ENCODE measurements around the gene CYP21A2. TPM values are rescaled to one million over a fixed set of nuclear protein-coding genes. Genes with fewer than 3 reads are reported as not detected.
"Not testable (repeated sequence)": the region's sequence is repeated elsewhere in the genome, so short reads cannot be mapped to it uniquely, and the experiment has no call there.

The CYP21A2 gene
- total and polyA plus RNA-seq, 2 experiments from 2014 or later = not detected

GRCh38 chr6:32057966-32058365, 19.8 kb downstream of the CYP21A2 start:
- in situ Hi-C loops (cut with MboI) = no loop called here
- 91 to 92% methylated on average over 17 of the region's 17 CpGs for WGBS, 2 experiments (ENCODE audit: low coverage in 1 of 2, low lambda C conversion rate in 2 of 2, missing lambda C conversion rate in 2 of 2)
- no peak overlapping the region for H3K4me2 ChIP-seq (ENCODE audit: unreplicated experiment)

GRCh38 chr6:32058511-32058963, 20.3 kb downstream of the CYP21A2 start:
- Histone ChIP-seq H3K4me1 (ENCODE audit: insufficient read depth) (no peaks in the 10 kb centered on the region), H3K4me2 (ENCODE audit: unreplicated experiment) (no peak overlapping the region), H3K27me3 (replicated peaks; ENCODE audit: insufficient read depth) (no peaks in the 10 kb centered on the region), H3K27ac (no peak overlapping the region), H3K36me3 (ENCODE audit: low read depth) (no peaks in the 10 kb centered on the region), H3K9me2 (ENCODE audit: insufficient read depth) (no peaks in the 10 kb centered on the region), H3K9ac (no peak overlapping the region), H3F3A (ENCODE audit: insufficient read depth) (no peaks in the 10 kb centered on the region), H3K9me3 (ENCODE audit: low read depth) (no peaks in the 10 kb centered on the region), H2AFZ (no peak overlapping the region), H3K4me3 (no peak overlapping the region), H4K20me1 (ENCODE audit: insufficient read depth) (no peaks in the 10 kb centered on the region), H3K79me2 (ENCODE audit: insufficient read depth) (no peaks in the 10 kb centered on the region)
- DNase-seq = no peak
- WGBS, 2 experiments (ENCODE audit: low coverage in 1 of 2, low lambda C conversion rate in 2 of 2, missing lambda C conversion rate in 2 of 2) = 77 to 79% methylated on average over 11 of the region's 11 CpGs
- no peak for TF ChIP-seq EZH2 (IDR thresholded peaks at IDR 0.05; ENCODE audit: insufficient read depth, poor library complexity, severe bottlenecking)
- no peak for TF ChIP-seq EZH2phosphoT487 (IDR thresholded peaks at IDR 0.05; ENCODE audit: insufficient read depth, low read depth)
- in situ Hi-C loops (cut with MboI) = no loop called here

More at GRCh38 chr6:32057966-32058365, 19.8 kb downstream of the CYP21A2 start:
- Histone ChIP-seq H4K20me1 (ENCODE audit: insufficient read depth) (no peaks in the 10 kb centered on the region), H3K4me1 (ENCODE audit: insufficient read depth) (no peaks in the 10 kb centered on the region), H3K27me3 (replicated peaks; ENCODE audit: insufficient read depth) (no peaks in the 10 kb centered on the region), H2AFZ (no peak overlapping the region), H3F3A (ENCODE audit: insufficient read depth) (no peaks in the 10 kb centered on the region), H3K79me2 (ENCODE audit: insufficient read depth) (no peaks in the 10 kb centered on the region), H3K36me3 (ENCODE audit: low read depth) (no peaks in the 10 kb centered on the region), H3K9ac (no peak overlapping the region), H3K9me3 (ENCODE audit: low read depth) (no peaks in the 10 kb centered on the region), H3K9me2 (ENCODE audit: insufficient read depth) (no peaks in the 10 kb centered on the region), H3K4me3 (no peak overlapping the region), H3K27ac (no peak overlapping the region)
- no peak for TF ChIP-seq EZH2 (IDR thresholded peaks at IDR 0.05; ENCODE audit: insufficient read depth, poor library complexity, severe bottlenecking)
- TF ChIP-seq EZH2phosphoT487 (IDR thresholded peaks at IDR 0.05; ENCODE audit: insufficient read depth, low read depth) = no peak
- no peak for DNase-seq

- no peaks in the 10 kb centered on the region for H3K27me3 ChIP-seq (replicated peaks; ENCODE audit: insufficient read depth)
- no peaks in the 10 kb centered on the region for H3K9me2 ChIP-seq (ENCODE audit: insufficient read depth)
- no peak for DNase-seq
Observed at GRCh38 chr6:32060966-32061655, 22.9 kb downstream of the CYP21A2 start.

GRCh38 chr6:32064706-32065105, 26.5 kb downstream of the CYP21A2 start:
- Histone ChIP-seq H2AFZ (no peak overlapping the region), H3K79me2 (ENCODE audit: insufficient read depth) (no peaks in the 10 kb centered on the region), H3K36me3 (ENCODE audit: low read depth) (no peaks in the 10 kb centered on the region), H3K9ac (no peak overlapping the region), H3K9me3 (ENCODE audit: low read depth) (no peaks in the 10 kb centered on the region), H3K4me2 (ENCODE audit: unreplicated experiment) (no peak overlapping the region), H3K27me3 (replicated peaks; ENCODE audit: insufficient read depth) (no peaks in the 10 kb centered on the region), H3K4me3 (no peak overlapping the region), H4K20me1 (ENCODE audit: insufficient read depth) (no peaks in the 10 kb centered on the region), H3F3A (ENCODE audit: insufficient read depth) (no peaks in the 10 kb centered on the region), H3K27ac (no peak overlapping the region), H3K4me1 (ENCODE audit: insufficient read depth) (no peaks in the 10 kb centered on the region), H3K9me2 (ENCODE audit: insufficient read depth) (no peaks in the 10 kb centered on the region)
- in situ Hi-C loops (cut with MboI) = no loop called here
- no peak for TF ChIP-seq EZH2phosphoT487 (IDR thresholded peaks at IDR 0.05; ENCODE audit: insufficient read depth, low read depth)
- no peak for TF ChIP-seq EZH2 (IDR thresholded peaks at IDR 0.05; ENCODE audit: insufficient read depth, poor library complexity, severe bottlenecking)
- no peak for DNase-seq
- 79 to 85% methylated on average over 14 of the region's 14 CpGs for WGBS, 2 experiments (ENCODE audit: low coverage in 1 of 2, low lambda C conversion rate in 2 of 2, missing lambda C conversion rate in 2 of 2)

More at GRCh38 chr6:32060966-32061655, 22.9 kb downstream of the CYP21A2 start:
- Histone ChIP-seq H3F3A (ENCODE audit: insufficient read depth) (no peaks in the 10 kb centered on the region), H3K4me2 (ENCODE audit: unreplicated experiment) (no peak overlapping the region), H3K9me3 (ENCODE audit: low read depth) (no peaks in the 10 kb centered on the region), H3K36me3 (ENCODE audit: low read depth) (no peaks in the 10 kb centered on the region), H3K27ac (no peak overlapping the region), H3K9ac (no peak overlapping the region), H3K79me2 (ENCODE audit: insufficient read depth) (no peaks in the 10 kb centered on the region), H3K4me1 (ENCODE audit: insufficient read depth) (no peaks in the 10 kb centered on the region), H4K20me1 (ENCODE audit: insufficient read depth) (no peaks in the 10 kb centered on the region), H2AFZ (no peak overlapping the region), H3K4me3 (no peak overlapping the region)
- in situ Hi-C loops (cut with MboI) = no loop called here
- TF ChIP-seq EZH2phosphoT487 (IDR thresholded peaks at IDR 0.05; ENCODE audit: insufficient read depth, low read depth) (no peak), EZH2 (IDR thresholded peaks at IDR 0.05; ENCODE audit: insufficient read depth, poor library complexity, severe bottlenecking) (no peak)
- 84 to 92% methylated on average over 18 to 28 of the region's 28 CpGs for WGBS, 2 experiments (ENCODE audit: low coverage in 1 of 2, low lambda C conversion rate in 2 of 2, missing lambda C conversion rate in 2 of 2)

- 79 to 80% methylated on average over 17 to 19 of the region's 19 CpGs for WGBS, 2 experiments (ENCODE audit: low coverage in 1 of 2, low lambda C conversion rate in 2 of 2, missing lambda C conversion rate in 2 of 2)
- H3K4me1 ChIP-seq (ENCODE audit: insufficient read depth); DNase-seq; H3K9ac ChIP-seq; H3F3A ChIP-seq (ENCODE audit: insufficient read depth); in situ Hi-C loops (cut with MboI); H3K9me3 ChIP-seq (ENCODE audit: low read depth); H3K79me2 ChIP-seq (ENCODE audit: insufficient read depth); H3K27me3 ChIP-seq (replicated peaks; ENCODE audit: insufficient read depth); H3K27ac ChIP-seq; H3K4me2 ChIP-seq (ENCODE audit: unreplicated experiment); H4K20me1 ChIP-seq (ENCODE audit: insufficient read depth); H3K36me3 ChIP-seq (ENCODE audit: low read depth); H3K9me2 ChIP-seq (ENCODE audit: insufficient read depth); H3K4me3 ChIP-seq; H2AFZ ChIP-seq: not testable (repeated sequence)
Observed at GRCh38 chr6:32067521-32067920, 29.3 kb downstream of the CYP21A2 start.

GRCh38 chr6:32068315-32068714, 30.1 kb downstream of the CYP21A2 start:
- H3K4me1 ChIP-seq (ENCODE audit: insufficient read depth); H3K4me2 ChIP-seq (ENCODE audit: unreplicated experiment); in situ Hi-C loops (cut with MboI); H3K9me3 ChIP-seq (ENCODE audit: low read depth); H3K27me3 ChIP-seq (replicated peaks; ENCODE audit: insufficient read depth); H3K27ac ChIP-seq; H3K79me2 ChIP-seq (ENCODE audit: insufficient read depth); H4K20me1 ChIP-seq (ENCODE audit: insufficient read depth); H3K4me3 ChIP-seq; H3K9ac ChIP-seq; H2AFZ ChIP-seq; DNase-seq; H3K9me2 ChIP-seq (ENCODE audit: insufficient read depth); H3F3A ChIP-seq (ENCODE audit: insufficient read depth); H3K36me3 ChIP-seq (ENCODE audit: low read depth): not testable (repeated sequence)
- WGBS, 2 experiments (ENCODE audit: low coverage in 1 of 2, low lambda C conversion rate in 2 of 2, missing lambda C conversion rate in 2 of 2) = 87 to 92% methylated on average over 13 of the region's 13 CpGs

Data from GM23248 (cell line).